SKM-1 treated with dmso at 0.1 percent for 144 hours (cell line): ENCODE data around the gene ALKBH4.
"Not testable (repeated sequence)": the region's sequence is repeated elsewhere in the genome, so short reads cannot be mapped to it uniquely, and the experiment has no call there.

Source experiments
- DNase-seq: peaks from one replicate; lab custom pipeline; 2025; ENCODE audit not compliant: unreplicated experiment; lab: John Stamatoyannopoulos, UW

The ALKBH4 gene

GRCh38 chr7:102464577-102465280 lies at the start of gene ALKBH4, which contains the start of gene LRWD1:
Gene ALKBH4, minus strand, starts transcription at chr7:102464863. Its CDS starts 27 bp downstream, at chr7:102464836.
Gene LRWD1, plus strand, starts transcription at chr7:102464984. Its CDS starts 97 bp downstream, at chr7:102465081.
- peak; percentile 88 for DNase-seq

- not testable (repeated sequence) for DNase-seq
Measured at GRCh38 chr7:102512642-102513221, 48.1 kb upstream of the ALKBH4 start.

- DNase-seq, result not testable (repeated sequence)
Measured at GRCh38 chr7:102511860-102512522, 47.3 kb upstream of the ALKBH4 start.

- DNase-seq, result not testable (repeated sequence)
Measured at GRCh38 chr7:102510575-102510974, 45.9 kb upstream of the ALKBH4 start.

- not testable (repeated sequence) for DNase-seq
Measured at GRCh38 chr7:102507410-102508088, 42.9 kb upstream of the ALKBH4 start.

GRCh38 chr7:102505298-102506185 lies 40.9 kb upstream of the ALKBH4 start:
- DNase-seq, result not testable (repeated sequence)

GRCh38 chr7:102503141-102503540 lies 38.5 kb upstream of the ALKBH4 start:
- DNase-seq, result not testable (repeated sequence)

- not testable (repeated sequence) for DNase-seq
Measured at GRCh38 chr7:102498321-102498720, 33.7 kb upstream of the ALKBH4 start.

GRCh38 chr7:102497308-102497707 lies 32.6 kb upstream of the ALKBH4 start:
- DNase-seq, result not testable (repeated sequence)

GRCh38 chr7:102496861-102497260 lies 32.2 kb upstream of the ALKBH4 start:
- DNase-seq, result not testable (repeated sequence)

GRCh38 chr7:102494473-102495149 lies 29.9 kb upstream of the ALKBH4 start:
- not testable (repeated sequence) for DNase-seq

- DNase-seq, result not testable (repeated sequence)
Measured at GRCh38 chr7:102494026-102494425, 29.4 kb upstream of the ALKBH4 start.

GRCh38 chr7:102493220-102493935 lies 28.7 kb upstream of the ALKBH4 start:
- not testable (repeated sequence) for DNase-seq

GRCh38 chr7:102490529-102491075 lies 25.9 kb upstream of the ALKBH4 start:
- not testable (repeated sequence) for DNase-seq

- DNase-seq, result not testable (repeated sequence)
Measured at GRCh38 chr7:102484317-102484716, 19.7 kb upstream of the ALKBH4 start.

GRCh38 chr7:102481962-102482361 lies 17.3 kb upstream of the ALKBH4 start:
- not testable (repeated sequence) for DNase-seq

- not testable (repeated sequence) for DNase-seq
Measured at GRCh38 chr7:102479982-102480637, 15.4 kb upstream of the ALKBH4 start.

GRCh38 chr7:102479209-102479584 lies 14.5 kb upstream of the ALKBH4 start:
- DNase-seq, result not testable (repeated sequence)
